GM10266 (cell line): ENCODE measurements around the gene COG4.

Experiments used
- DNase-seq: peaks from one replicate; pipeline ENCODE4 v3.0.0; 2012; ENCODE audit errors: extremely low spot score
- TF ChIP-seq, protein P1 (sequence below): IDR thresholded peaks from 2 replicates; pipeline ENCODE4 v1.5.1; 2012; ENCODE audit warnings: mild to moderate bottlenecking, low read depth; ENCODE audit not compliant: control insufficient read depth, insufficient read depth; ENCODE audit errors: missing control alignments

The COG4 gene

DNA sequence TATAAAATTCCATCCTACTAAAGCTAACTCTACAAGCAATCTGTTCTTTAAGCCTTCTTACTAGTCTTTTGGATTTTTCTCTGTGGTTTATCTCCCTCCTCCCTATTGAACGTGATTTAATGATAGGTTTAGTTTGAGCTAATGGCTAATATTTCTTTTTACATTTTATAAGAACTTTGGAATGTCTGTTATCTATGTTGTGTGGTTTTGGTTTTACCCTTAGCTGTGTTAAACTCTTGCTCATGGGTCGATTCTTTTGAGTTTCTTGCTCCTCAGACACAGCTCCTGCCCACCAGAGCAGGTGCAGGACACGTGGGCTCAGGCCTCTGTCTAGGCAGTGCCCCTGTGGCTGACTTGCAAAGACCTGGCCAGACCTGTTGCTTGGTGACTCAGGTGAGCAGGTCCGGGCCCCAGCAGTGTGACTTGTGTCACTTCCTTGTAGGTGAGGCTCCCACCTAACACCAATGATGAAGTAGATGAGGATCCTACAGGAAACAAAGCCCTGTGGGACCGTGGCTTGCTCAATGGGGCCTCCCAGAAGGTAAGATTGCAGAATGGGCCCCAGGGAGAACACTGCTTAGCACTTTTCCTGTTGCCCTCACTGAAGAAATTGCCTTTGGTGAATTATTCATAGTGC is 45.4 kb upstream of the COG4 start:
- TF ChIP-seq, protein P1, sequence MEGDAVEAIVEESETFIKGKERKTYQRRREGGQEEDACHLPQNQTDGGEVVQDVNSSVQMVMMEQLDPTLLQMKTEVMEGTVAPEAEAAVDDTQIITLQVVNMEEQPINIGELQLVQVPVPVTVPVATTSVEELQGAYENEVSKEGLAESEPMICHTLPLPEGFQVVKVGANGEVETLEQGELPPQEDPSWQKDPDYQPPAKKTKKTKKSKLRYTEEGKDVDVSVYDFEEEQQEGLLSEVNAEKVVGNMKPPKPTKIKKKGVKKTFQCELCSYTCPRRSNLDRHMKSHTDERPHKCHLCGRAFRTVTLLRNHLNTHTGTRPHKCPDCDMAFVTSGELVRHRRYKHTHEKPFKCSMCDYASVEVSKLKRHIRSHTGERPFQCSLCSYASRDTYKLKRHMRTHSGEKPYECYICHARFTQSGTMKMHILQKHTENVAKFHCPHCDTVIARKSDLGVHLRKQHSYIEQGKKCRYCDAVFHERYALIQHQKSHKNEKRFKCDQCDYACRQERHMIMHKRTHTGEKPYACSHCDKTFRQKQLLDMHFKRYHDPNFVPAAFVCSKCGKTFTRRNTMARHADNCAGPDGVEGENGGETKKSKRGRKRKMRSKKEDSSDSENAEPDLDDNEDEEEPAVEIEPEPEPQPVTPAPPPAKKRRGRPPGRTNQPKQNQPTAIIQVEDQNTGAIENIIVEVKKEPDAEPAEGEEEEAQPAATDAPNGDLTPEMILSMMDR = no peak
- no peak for DNase-seq

DNA sequence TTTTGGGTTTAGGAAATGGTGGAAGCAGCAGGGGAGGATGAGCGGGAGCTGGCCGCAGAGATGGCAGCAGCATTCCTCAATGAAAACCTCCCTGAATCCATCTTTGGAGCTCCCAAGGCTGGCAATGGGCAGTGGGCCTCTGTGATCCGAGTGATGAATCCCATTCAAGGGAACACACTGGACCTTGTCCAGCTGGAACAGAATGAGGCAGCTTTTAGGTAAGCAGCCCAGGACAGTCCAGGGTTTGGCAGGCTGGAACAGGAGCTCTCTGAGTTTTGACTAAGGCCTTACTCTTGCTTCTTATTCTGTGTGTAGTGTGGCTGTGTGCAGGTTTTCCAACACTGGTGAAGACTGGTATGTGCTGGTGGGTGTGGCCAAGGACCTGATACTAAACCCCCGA is 41.7 kb upstream of the COG4 start:
- DNase-seq = no peak
- TF ChIP-seq, protein P1 = no peak

DNA sequence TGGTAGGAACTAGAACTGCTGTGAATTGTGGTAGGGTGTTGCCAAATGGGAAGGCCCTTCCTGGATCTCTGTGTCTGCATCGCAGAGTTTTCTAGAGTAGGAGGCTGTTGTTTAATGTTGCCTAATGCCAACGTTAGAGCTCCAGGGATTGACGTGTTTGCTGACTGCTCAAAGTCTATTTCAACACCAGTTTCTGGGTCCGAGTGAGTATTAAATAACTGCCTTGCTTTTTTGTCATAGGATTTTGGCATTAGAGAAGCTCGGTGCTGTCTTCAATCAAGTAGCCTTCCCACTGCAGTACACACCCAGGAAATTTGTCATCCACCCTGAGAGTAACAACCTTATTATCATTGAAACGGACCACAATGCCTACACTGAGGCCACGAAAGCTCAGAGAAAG is 40.3 kb upstream of the COG4 start:
- DNase-seq = no peak
- TF ChIP-seq, protein P1 = no peak

DNA sequence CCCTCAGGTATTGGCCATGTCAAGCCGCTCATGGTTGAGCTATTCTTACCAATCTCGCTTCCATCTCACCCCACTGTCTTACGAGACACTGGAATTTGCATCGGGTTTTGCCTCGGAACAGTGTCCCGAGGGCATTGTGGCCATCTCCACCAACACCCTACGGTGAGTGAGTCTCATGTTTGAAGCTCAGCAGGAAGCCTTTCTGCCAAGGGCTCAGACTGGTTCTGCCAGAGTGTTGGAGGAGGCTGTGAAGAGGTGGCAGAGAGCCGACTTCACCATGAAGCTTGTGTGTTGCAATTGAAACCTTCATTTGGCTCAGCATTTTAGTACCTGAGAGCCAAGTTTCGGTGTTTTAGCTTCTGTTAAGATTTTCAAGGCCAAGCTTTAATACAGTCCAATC is 38.3 kb upstream of the COG4 start:
- DNase-seq = no peak
- TF ChIP-seq, protein P1 = no peak

DNA sequence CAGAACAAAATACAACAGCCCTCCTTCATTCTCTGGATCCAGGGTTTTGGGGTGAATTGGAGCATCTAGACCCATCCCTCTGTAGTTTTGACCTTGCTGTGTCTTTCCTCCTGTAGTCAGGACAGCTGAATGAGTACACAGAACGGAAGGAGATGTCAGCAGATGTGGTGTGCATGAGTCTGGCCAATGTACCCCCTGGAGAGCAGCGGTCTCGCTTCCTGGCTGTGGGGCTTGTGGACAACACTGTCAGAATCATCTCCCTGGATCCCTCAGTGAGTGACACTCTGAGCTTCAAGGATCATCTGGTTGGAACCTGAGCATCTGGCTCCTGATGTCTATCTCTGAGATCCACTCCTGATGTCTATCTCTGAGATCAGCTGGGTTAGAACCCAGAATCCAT is 32.7 kb upstream of the COG4 start:
- TF ChIP-seq, protein P1 = no peak
- no peak for DNase-seq

DNA sequence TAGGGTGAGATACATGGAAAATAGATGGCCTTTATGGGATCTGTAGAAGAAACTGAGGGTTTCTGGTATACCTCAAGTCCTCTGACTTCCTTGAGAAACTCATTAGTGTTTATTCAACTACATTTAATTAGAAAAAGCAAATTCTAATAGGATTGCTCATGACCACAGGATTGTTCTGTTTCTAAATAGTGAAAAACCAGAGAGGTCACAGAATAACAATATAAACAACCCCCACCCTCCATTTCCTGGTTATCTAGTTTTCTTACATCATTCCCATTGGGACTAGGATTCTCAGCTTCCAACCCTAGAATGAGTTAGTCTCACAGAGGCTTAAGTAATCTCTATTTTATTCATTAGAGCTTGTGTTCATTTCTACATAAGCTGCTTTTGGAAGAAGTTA is 30.3 kb upstream of the COG4 start:
- no peak for DNase-seq
- TF ChIP-seq, protein P1 = no peak

DNA sequence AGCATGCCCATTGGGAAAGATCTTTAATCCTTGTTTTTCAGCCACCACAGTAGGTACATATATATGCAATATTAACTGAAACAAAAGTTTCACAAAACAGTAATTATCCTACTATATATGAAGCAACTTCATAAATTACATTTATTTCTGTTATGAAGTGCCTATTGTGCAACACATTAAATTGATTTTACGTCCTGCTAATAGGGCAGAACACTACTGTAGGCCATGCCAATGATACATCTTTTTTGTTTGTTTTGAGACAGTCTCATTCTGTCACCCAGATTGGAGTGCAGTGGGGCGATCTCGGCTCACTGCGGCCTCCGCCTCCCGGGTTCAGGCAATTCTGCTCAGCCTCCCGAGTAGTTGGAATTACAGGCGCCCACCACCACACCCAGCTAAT is 29.3 kb upstream of the COG4 start:
- DNase-seq = no peak
- TF ChIP-seq, protein P1 = no peak
